Activated effector memory CD4-positive, alpha-beta T cell treated with Interleukin-2 at 50 U/mL for 16 hours (primary cell): ENCODE measurements around the gene CACNA2D3.
"Not testable (repeated sequence)": the region's sequence is repeated elsewhere in the genome, so short reads cannot be mapped to it uniquely, and the experiment has no call there.

ENCODE experiments used
- DNase-seq: peaks from one replicate; pipeline ENCODE4 v3.0.0-alpha.2; 2020

Gene CACNA2D3

DNA sequence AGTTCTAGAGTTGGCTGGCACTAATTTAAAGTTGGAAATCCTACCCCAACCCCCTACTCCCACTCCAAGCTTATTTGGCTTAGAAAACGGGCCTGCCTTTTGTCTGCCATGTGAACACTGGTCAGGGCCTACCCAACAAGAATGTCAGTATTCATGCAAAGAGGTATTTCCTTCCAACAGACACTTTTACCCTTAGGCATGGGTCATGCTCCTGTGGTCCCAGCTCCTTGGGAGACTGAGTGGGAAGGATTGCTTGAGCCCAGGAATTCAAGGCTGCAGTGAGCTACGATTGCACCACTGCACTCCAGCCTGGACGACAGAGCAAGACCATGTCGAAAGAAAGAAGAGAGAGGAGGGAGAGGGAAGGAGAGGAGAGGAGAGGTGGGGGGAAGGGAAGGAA, 943.0 kb downstream of the CACNA2D3 start:
- no peak for DNase-seq

DNA sequence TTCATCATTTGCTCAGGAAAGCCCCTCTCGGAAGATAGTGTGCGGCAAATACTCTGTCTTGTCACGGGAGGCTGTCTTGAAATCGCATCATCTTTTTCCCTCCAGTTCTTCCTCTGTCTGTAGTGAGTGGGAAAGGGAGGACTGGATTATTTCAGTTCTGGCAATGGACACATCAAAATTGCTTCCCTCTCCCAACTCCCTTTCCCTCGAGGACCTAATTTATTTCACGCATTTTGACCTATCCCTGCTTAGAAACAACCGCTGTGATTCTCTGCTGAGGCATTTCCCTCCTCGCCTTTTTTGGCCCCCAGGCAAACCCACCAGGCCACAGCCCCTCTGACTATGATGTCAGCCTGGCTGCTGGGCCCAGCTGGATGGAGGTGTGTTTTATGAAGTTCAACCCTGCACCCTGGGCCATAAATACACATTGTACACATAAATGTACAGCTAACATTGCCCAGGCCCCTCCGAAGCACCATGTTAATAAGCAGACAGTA, 944.2 kb downstream of the CACNA2D3 start:
- no peak for DNase-seq

DNA sequence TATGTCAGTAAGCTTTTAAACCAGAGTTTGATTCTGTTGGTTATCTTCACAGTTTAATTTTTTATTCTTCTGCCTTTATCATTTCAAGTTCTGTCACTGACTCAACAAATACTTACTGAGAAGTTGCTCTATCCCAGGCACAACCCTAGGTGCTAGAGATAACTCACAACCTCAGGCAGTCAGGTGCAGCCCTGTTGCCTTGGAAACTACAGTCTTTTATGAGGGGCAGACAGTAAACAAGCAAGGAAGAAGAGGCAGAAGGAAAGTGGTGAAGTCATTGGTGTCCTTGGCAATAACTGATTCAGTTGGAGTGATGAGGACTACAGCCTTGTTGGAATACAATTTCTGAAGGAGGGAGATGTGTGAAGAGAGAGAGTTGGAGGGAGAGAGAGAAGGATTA, 947.6 kb downstream of the CACNA2D3 start:
- no peak for DNase-seq

DNA sequence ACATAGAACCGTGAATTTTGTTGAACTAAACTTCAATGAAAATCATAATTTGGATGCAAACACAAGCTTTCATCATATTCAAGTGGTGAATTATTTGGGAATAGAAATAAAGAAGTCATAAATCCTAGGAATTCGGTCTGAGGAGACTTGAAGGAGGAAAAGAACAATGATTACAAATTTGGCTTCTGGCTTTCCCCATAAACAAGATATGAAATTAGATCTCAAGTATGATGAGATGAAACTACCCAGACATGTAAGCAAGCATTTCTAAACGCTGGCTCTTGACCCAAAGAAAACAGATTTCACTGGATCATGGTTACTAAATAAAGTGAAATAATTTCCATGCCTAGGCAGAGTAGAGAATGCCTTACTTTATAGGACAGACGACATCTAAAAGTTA, 952.4 kb downstream of the CACNA2D3 start:
- DNase-seq = no peak

DNA sequence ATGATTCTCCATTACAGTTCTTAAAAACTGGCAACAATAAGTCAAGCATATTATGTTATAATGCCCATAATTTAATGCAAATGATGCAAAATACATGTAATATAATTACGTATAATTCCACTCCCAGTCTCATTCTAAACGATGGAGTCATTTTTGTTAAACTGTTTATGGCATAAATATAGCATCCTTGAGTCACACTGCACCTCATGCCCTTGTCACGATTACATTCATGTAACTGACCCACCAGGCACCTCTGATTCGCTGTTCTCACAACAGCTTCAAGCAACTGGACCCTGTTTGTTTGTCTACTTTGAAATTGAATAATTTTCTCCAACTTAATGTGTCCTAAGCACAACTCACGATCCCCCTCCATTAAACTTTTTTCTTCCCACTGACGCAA, 953.5 kb downstream of the CACNA2D3 start:
- DNase-seq = no peak

DNA sequence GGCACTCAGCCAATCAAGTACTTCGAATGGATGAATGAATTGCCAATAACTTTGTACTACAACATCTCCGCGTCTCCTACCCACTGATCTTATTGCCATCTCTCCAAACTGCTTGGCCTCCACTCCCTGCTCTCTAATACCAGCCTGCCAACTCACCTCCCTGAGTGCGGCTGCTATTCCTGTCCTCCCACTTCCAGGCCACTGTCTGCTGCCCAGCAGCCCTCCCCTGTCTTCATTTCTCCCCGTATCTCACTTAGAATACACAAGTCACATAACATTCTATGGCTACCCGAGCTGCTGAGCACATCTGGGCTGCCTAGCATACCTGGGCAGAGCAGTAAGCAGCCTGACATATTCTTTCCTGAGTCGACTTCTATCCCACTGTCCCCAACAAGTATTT, 955.4 kb downstream of the CACNA2D3 start:
- DNase-seq = no peak

DNA sequence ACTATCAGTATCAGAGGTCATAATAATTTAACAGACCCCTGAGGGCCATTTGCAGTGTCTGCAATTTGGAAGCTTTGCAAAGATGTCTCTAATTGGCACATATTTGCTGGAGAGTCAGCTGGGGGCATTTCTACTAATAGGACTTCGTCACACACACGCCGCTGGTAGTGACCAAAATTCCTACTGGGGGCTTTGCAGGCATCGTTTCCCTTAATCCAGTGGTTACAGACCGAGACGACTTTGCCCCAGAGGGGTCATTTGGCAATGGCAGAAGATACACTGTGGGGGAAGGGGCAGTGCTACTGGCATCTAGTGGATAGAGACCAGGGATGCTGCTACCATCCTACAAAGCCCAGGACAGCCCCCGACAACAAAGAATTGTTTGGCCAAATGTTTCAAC, 956.5 kb downstream of the CACNA2D3 start:
- no peak for DNase-seq

DNA sequence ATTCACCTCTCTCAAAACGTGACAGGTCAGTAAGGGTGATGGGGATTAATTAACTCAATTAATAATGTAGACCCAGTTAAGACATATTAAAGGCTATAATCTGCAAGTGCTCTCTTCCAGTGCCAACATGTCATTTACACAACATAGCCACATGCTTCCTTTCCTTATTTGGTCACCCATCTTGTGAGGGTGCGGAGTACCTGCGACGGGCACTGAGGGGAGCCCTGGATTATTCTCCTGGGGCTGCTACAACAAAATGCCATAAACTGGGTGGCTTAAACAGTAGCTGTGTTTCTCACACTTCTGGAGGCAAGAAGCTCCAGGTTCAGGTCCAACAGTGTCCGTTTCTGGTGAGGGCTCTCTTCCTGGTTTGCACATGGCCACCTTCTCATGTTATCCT, 962.9 kb downstream of the CACNA2D3 start:
- no peak for DNase-seq

DNA sequence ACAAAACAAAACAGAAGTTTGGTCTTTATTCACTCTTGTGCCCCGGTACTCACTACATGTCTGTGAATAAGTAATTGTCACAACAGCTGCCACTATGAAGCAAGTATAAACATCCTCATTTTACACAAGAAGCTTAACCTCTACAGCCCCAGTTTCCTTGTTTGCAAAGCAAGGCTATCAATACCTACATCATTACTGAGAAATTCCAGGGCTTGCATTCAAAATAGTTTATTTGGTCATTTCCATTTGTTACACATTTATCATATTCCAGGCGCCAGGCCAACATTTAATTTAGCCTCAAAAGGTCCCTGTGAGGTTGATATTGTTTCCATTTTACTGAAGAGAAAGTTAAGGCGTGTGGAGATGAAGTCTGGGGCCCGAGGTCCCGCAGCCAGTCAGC, 966.9 kb downstream of the CACNA2D3 start:
- no peak for DNase-seq

DNA sequence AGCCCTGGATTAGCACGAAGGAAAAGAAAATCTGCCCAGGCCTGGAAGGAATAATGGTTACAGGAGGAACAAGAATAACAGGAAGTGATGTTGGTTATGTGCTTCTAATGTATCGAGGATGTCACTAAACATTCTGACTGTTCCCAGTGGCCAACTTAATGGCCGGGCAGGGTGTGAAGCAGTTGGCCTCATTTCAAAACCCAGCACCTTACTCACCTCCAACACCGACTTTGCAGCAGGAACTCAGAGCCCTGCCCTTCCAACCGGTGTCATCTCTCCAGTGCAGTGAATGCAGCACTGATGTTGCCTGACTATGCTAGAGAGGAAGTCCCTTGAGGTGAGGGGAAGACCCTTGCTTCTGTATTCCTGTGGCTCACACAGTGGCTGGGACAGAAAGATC, 967.9 kb downstream of the CACNA2D3 start:
- no peak for DNase-seq

DNA sequence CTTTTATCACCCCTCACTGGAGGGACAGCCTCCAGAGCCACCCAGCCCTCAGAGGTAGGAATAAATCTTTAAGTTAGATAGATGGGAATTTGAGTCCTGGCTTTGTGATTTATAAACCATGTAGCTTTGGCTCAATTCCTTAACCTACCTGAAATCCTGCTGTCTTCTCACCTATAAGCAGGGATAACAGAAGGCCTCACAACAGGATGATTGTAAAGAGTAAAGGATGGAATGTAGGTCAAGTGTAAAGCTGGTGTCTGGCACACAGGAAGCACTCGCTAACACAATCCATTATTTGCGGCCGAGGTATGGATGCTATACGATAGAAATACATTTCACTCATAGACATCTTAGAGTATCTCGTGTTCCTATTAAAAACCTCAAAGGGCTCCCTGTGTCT, 968.4 kb downstream of the CACNA2D3 start:
- DNase-seq = no peak

DNA sequence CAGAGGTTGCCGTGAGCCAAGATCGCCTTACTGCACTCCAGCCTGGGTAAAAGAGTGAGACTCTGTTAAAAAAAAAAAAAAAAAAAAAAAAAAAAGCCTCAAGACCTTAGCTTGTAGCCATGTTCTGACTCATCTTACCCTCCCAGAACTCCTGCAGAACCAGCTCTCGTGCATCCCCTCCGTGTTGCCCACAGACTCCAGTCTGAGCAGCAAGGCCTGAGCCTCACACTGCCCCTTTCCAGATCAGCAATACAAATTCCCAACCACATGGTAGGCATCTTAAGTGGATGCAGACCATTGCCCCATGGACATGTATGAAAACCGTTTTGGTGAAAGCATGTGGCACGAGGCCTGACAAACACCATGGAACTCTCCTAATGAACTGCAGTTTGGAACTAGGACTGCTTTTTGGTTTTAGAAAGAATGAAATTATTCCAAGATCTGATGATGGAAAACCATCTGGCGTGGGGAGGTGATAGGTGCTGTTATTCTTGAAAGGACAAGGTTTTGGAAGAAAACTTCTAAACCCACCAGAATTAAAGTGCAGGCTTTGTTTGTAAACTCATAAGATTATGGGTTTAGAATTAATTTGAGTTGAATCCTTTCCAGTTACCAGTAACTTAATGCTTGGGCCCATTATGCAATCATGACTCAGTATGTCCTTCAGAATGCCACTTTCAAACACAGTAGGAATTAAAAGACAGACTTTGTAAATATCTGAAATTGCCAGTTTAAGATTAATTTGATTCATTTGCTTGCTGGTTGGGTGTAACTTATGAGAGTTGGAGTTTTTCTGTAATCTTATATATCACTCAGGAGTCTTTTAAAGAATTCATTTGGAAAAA, 969.3 kb downstream of the CACNA2D3 start:
- no peak for DNase-seq

DNA sequence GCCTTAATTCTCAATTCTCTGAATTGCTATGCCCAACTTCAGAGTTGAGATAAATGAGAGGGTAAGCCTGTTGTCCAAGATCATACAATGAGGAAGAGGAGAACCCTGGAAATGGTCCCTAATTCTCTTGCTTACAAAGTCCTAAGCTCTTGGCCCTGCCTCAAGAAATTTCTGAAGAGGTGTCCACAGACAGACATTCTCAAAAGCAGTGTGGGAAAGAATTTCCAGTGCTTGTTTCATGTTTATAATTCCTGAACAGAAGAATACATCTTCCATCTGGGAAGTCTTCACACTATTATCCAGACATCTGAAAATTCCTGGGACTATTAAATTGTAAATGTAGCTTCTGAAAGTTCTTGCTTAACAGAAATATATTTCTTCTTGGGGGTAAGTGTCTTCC, 972.3 kb downstream of the CACNA2D3 start:
- DNase-seq = no peak

DNA sequence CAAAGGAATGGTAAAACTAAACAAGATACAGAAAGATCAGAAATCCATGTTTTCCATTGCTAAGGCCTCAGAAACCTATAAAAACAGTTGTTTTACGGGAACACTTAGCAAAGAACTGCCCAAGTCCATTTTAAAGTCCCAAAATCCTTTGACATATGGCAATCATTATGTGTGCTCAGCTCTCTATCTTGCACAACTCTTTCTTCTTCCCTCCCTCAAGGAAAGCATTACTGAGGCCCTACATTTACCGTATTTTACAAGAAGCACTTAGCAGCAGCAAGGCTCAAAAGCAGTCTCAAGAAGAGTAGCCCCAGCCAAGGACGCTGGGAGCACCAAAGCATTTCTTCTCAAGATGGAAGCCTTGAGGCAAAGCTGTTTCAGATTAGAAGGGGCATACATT, 975.1 kb downstream of the CACNA2D3 start:
- DNase-seq = no peak

DNA sequence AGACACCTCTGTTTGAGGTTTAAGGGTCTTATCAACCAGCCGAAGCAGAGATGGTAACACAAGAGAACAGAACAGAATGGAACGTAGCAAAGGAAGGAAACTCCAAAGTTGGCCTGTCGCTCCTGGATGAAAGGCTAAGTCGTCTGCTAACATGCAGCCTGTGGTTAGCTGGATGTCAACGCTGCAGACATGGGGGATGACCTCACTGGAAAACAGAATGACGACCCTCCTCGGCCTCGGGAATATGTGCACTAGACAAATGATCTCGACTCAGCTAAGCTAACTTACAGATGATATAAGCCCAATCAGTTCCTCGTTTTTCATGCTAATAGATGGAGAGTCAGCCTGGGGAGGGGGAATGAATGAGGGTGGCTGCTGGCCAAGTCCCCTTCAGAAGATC, 983.3 kb downstream of the CACNA2D3 start:
- no peak for DNase-seq

DNA sequence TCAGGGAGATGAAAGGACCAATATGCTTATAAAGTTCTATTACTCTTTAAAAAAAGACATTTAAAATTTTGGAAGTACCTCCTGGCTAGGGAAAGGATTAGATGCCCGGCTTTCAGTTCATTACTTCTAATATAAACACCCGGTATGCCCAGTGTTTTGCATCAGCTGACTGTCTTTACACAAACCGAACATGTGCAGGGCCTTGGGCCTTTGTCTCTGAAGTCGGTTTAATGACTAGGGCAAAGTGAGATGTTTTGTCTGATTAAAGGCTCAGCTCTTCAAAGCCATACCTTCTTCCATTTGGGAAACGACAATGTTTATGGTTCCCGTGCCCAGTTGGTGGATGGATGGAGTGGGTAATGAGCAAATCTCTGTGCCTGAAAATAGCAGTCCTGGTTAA, 984.8 kb downstream of the CACNA2D3 start:
- DNase-seq = no peak

DNA sequence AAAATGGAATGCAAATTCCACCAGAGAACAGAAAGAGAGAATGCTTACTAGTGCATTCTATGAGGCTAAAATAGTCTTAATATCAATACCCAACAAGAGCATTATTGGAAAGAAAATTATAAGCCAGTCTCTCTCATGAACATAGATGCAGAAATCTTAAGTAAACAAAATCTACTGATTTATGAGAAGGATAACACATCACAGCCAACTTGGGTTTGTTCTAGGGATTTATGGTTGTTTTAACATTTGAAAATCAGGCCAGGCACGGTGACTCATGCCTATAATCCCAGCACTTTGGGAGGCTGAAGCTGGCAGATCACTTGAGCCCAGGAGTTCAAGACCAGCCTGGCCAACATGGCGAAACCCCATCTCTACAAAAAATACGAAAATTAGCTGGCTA, 989.6 kb downstream of the CACNA2D3 start:
- not testable (repeated sequence) for DNase-seq

DNA sequence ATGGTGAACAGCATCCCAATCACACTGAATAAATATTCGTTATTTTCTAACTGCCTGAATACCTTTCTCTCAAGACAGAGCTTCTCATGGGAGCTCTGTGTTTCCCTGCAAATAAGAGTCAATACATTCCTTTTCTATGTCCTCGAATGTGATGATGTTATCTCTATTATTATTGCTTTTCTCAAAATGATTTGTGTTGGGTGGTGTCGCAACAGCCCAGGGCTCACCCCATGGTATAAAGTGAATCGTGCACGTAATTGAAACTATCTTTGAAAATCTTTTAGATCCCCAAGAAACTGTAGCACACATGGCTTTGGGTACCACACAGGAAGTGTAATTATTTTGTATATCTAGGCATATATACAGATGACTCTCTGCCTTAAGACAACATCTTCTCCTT, 996.1 kb downstream of the CACNA2D3 start:
- DNase-seq = no peak

DNA sequence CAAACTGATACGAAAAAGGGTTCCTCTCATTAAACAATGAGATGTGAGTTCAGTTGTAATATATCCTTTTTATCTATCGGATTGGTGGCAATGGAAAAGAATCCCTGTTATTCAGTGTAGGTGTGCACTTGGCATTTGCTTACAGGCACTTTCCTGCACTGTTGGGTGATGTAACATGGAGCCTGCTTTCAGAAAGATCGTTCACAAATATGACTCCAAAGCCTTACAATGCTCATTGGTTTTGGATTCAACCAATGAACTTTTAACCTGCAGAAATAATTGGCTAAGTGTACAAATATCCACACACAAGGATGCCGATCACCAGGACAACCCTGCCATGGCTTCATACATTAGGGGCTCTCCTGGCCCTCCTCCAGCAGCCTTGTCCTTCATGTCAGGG, 996.9 kb downstream of the CACNA2D3 start:
- DNase-seq = no peak

DNA sequence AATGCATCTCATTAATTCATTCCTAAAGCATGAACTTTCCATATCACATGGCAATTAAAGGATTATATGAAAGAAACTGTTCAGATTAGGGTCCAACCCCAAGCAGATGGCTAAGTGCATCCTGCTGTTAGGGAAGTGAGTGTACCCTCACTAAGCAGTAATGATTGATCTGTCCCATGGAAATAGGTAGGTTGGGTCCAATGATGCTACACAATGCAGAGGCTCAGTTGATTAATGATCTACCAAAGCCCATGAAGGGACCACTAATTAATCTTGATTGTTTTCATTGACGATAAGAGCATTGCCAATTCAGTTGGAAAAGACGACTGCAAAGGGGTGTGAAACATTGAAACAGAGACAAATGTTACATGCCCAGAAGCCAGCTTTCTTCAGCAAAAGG, 1000.0 kb downstream of the CACNA2D3 start:
- no peak for DNase-seq
